ENCODE measurements around the gene ARF3. TPM values are rescaled to one million over a fixed set of nuclear protein-coding genes. Genes with fewer than 3 reads are reported as not detected.

ARF3 gene
- total and polyA plus RNA-seq, 9 of the 15 experiments (the other 6 are each of a cell fraction or from before 2014, with no cell fraction given) = 5.9 to 170 (median 64.4) TPM

DNA sequence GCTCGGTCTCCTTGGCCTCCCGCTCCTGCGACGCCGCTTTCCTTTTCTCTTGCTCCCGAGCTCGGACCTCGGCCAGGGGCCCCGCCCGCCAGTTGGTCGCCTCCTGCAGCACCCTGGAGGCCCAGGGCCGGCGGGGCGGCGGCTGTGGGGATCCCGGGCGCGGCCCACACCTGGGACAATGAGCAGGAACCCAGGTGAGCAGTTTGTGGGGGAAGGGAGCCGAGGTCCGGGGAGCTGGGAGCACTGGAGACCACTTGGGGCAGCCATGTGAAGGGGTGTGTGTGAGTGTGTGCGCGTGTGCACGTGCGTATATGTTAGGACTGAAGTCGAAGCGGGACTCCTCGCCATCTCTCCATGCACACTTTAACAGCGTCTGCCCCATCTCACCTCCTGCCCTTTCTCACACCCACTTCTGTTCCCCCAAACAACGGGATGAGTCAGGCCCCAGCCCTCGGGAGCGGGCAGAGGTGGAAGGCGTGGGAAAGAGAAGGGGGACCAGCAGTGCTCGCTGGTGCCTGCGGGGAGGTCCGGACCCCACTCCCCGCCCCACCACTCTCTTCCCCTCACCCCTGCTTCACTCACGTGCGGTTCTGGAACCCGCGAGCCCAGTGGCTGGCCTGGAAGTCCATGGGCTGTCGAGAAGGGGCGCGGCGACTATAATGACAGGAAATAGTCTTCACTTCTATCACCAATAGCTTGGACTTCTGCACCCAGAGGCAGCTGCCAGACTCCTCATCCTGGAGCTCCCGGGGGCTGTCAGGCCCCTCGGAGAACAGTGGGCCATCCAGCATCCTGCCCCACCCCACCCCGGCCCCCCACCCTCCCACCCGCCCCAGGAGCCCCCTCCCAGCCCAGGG, 41.4 kb upstream of the ARF3 start (continued):
- TF ChIP-seq, protein P1, sequence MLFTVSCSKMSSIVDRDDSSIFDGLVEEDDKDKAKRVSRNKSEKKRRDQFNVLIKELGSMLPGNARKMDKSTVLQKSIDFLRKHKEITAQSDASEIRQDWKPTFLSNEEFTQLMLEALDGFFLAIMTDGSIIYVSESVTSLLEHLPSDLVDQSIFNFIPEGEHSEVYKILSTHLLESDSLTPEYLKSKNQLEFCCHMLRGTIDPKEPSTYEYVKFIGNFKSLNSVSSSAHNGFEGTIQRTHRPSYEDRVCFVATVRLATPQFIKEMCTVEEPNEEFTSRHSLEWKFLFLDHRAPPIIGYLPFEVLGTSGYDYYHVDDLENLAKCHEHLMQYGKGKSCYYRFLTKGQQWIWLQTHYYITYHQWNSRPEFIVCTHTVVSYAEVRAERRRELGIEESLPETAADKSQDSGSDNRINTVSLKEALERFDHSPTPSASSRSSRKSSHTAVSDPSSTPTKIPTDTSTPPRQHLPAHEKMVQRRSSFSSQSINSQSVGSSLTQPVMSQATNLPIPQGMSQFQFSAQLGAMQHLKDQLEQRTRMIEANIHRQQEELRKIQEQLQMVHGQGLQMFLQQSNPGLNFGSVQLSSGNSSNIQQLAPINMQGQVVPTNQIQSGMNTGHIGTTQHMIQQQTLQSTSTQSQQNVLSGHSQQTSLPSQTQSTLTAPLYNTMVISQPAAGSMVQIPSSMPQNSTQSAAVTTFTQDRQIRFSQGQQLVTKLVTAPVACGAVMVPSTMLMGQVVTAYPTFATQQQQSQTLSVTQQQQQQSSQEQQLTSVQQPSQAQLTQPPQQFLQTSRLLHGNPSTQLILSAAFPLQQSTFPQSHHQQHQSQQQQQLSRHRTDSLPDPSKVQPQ (CRISPR knock-in tag; IDR thresholded peaks at IDR 0.05; ENCODE audit: borderline replicate concordance) = no peak
- no peak for TF ChIP-seq CREB1 (IDR thresholded peaks at IDR 0.05)
- TF ChIP-seq CREB1 (CRISPR knock-in tag; IDR thresholded peaks at IDR 0.05) = no peak
- 0 out of 4 replicates have a peak, but pooled peaks of 1 of the 2 experiments have one; percentile 26 for TF ChIP-seq HDAC1 (IDR thresholded peaks at IDR 0.05)
- TF ChIP-seq TEAD1 (CRISPR knock-in tag; IDR thresholded peaks at IDR 0.05) = no peak
- TF ChIP-seq SIN3B (IDR thresholded peaks at IDR 0.05; ENCODE audit: low read depth) = no peak
- TF ChIP-seq FOXK1 (CRISPR knock-in tag; IDR thresholded peaks at IDR 0.05; ENCODE audit: borderline replicate concordance) = no peak
- no peak for TF ChIP-seq ZNF212 (CRISPR knock-in tag; IDR thresholded peaks at IDR 0.05)
- no peak for TF ChIP-seq ZNF444 (CRISPR knock-in tag; IDR thresholded peaks at IDR 0.05)
- TF ChIP-seq, protein P2, sequence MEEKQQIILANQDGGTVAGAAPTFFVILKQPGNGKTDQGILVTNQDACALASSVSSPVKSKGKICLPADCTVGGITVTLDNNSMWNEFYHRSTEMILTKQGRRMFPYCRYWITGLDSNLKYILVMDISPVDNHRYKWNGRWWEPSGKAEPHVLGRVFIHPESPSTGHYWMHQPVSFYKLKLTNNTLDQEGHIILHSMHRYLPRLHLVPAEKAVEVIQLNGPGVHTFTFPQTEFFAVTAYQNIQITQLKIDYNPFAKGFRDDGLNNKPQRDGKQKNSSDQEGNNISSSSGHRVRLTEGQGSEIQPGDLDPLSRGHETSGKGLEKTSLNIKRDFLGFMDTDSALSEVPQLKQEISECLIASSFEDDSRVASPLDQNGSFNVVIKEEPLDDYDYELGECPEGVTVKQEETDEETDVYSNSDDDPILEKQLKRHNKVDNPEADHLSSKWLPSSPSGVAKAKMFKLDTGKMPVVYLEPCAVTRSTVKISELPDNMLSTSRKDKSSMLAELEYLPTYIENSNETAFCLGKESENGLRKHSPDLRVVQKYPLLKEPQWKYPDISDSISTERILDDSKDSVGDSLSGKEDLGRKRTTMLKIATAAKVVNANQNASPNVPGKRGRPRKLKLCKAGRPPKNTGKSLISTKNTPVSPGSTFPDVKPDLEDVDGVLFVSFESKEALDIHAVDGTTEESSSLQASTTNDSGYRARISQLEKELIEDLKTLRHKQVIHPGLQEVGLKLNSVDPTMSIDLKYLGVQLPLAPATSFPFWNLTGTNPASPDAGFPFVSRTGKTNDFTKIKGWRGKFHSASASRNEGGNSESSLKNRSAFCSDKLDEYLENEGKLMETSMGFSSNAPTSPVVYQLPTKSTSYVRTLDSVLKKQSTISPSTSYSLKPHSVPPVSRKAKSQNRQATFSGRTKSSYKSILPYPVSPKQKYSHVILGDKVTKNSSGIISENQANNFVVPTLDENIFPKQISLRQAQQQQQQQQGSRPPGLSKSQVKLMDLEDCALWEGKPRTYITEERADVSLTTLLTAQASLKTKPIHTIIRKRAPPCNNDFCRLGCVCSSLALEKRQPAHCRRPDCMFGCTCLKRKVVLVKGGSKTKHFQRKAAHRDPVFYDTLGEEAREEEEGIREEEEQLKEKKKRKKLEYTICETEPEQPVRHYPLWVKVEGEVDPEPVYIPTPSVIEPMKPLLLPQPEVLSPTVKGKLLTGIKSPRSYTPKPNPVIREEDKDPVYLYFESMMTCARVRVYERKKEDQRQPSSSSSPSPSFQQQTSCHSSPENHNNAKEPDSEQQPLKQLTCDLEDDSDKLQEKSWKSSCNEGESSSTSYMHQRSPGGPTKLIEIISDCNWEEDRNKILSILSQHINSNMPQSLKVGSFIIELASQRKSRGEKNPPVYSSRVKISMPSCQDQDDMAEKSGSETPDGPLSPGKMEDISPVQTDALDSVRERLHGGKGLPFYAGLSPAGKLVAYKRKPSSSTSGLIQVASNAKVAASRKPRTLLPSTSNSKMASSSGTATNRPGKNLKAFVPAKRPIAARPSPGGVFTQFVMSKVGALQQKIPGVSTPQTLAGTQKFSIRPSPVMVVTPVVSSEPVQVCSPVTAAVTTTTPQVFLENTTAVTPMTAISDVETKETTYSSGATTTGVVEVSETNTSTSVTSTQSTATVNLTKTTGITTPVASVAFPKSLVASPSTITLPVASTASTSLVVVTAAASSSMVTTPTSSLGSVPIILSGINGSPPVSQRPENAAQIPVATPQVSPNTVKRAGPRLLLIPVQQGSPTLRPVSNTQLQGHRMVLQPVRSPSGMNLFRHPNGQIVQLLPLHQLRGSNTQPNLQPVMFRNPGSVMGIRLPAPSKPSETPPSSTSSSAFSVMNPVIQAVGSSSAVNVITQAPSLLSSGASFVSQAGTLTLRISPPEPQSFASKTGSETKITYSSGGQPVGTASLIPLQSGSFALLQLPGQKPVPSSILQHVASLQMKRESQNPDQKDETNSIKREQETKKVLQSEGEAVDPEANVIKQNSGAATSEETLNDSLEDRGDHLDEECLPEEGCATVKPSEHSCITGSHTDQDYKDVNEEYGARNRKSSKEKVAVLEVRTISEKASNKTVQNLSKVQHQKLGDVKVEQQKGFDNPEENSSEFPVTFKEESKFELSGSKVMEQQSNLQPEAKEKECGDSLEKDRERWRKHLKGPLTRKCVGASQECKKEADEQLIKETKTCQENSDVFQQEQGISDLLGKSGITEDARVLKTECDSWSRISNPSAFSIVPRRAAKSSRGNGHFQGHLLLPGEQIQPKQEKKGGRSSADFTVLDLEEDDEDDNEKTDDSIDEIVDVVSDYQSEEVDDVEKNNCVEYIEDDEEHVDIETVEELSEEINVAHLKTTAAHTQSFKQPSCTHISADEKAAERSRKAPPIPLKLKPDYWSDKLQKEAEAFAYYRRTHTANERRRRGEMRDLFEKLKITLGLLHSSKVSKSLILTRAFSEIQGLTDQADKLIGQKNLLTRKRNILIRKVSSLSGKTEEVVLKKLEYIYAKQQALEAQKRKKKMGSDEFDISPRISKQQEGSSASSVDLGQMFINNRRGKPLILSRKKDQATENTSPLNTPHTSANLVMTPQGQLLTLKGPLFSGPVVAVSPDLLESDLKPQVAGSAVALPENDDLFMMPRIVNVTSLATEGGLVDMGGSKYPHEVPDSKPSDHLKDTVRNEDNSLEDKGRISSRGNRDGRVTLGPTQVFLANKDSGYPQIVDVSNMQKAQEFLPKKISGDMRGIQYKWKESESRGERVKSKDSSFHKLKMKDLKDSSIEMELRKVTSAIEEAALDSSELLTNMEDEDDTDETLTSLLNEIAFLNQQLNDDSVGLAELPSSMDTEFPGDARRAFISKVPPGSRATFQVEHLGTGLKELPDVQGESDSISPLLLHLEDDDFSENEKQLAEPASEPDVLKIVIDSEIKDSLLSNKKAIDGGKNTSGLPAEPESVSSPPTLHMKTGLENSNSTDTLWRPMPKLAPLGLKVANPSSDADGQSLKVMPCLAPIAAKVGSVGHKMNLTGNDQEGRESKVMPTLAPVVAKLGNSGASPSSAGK (IDR thresholded peaks at IDR 0.05) = peak; percentile 93

Measured in K562 (cell line).